ELF-1 (cell line): Measurements from ENCODE around the gene CCR1.
"Not testable (repeated sequence)": the region's sequence is repeated elsewhere in the genome, so short reads cannot be mapped to it uniquely, and the experiment has no call there.

Experiments used
- DNase-seq: peaks from one replicate; pipeline ENCODE4 v3.0.0-alpha.2; 2016; ENCODE audit warnings: low read depth, low spot score

CCR1 gene

DNA sequence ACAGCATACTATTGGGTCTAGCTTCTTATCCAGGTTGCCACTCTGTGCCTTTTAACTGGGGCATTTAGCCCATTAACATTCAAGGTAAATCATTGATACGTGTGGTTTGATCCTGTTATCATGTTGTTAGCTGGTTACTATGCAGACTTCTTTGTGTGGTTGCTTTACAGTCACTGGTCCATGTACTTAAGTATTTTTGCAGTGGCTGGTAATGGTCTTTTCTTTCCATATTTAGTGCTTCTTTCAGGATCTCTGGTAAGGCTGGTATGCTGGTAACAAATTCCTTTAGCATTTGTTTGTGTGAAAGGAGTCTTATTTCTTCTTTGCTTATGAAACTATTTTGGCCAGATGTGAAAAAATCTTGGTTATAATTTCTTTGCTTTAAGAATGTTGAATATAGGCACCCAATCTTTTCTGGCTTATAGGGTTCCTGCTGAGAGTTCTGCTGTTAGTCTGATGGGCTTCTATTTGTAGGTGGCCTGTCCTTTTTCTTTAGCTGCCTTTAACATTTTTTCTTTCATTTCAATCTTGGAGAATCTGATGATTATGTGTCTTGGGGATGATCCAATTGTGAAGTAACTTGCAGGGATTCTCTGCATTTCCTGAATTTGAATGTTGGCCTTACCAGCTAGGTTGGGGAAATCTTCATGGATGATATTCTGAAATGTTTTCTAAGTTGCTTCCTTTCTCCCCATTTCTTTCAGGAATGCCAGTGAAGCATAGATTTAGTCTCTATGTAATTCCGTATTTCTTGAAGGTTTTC, 39.3 kb downstream of the CCR1 start:
- no peak for DNase-seq

GRCh38 chr3:46163556-46164041, 44.5 kb downstream of the CCR1 start:
- DNase-seq, result peak; percentile 87

DNA sequence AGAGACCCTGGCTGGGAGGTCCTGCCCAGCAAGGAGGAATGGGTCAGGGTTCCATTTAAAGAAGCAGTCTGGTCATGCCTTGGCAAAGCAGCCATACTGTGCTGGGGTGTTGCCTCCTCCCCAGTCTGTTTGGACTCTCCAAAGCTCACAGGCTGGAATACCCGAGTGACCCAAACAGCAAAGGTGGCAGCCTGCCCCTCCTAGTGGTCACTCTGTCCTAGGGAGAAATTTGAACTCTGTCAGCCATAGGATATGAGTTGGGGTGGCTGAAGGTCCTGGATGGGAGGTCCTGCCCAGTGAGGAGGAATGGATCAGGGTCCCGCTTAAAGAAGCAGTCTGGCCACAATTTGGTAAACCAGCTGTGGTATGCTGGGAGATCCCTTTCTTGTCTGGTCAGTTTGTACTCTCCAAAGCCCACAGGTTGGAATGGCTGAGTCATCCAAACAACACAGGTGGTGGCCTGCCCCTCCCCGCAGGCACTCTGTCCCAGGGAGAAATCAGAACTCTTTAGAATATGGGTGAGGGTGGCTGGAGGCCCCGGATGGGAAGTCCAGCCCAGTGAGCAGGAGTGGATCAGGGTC, 45.0 kb downstream of the CCR1 start:
- no peak for DNase-seq

- not testable (repeated sequence) for DNase-seq
These were observed 50.4 kb downstream of the CCR1 start for GRCh38 chr3:46157685-46158084.

DNA sequence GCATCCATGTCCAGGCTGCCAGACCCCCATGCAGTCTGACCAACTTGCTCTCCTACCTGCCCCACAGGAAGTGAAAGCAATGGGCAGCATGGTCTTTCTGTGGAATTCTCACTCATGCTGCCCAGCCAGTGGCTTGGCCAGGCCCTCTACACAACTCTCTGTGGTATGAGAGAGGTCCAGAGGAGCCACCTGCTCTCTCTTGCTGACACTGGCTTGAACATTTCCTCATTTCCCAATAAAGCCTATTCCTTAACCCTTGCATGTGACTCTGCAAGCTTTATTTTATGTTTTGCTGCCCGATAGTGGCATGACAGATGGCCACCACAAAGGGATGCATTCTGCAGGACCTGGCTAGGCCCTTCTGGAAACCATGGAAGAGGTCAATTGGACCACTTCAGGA, 53.8 kb downstream of the CCR1 start:
- DNase-seq, result no peak
